ENCODE measurements around the gene ABTB2. TPM values are rescaled to one million over a fixed set of nuclear protein-coding genes. Genes with fewer than 3 reads are reported as not detected.

ABTB2 gene
- total RNA-seq, 4 donors from 2014 or later: 5.4 to 15.6 (median 12.8) TPM

DNA sequence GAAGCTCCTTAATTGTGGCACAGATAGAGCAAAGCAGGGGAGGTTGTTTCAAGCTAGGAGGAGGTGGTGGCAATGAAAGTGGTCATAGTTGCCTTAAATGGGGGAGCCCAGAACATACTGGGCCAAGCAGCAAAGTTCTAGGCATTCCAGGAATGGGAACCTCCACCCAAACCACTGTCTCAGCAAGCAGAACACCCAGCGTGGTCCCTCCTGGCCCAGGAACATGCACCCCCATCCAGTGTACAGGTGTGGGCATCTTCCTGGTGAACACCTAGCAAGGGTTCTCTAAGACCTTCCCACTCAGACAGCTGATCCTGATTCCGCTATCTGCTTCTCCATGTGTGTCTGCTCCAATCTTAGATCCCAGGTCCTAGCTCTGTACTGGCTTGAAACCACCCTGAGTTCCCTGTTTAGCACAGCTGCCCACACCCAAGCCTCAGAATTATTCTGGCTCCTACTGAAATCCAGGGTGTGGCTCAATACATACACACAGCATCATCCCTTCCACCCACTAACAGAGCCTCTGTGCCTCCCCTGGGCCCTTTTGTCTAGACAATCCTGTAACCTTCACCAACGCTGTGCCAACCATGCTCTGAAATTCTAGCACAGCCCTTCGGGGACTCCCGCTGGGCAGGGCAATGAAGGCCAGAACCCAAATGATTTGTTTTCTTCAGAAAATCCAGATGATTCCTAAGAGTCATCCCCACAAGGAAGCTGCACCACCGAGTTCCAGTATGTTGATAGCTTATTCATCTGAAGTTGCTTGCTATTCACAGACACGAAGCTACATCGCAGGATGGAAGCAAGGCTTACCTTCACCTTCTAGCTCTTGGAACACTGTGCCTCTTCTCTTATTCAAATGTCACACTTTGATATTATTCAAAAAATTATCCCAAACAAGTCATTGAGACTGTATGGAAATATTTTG, 76.6 kb downstream of the ABTB2 start:
- H3K27me3 ChIP-seq: no peaks in the 10 kb centered on the region
- H3K4me3 ChIP-seq: no peak overlapping the region
- no peaks in the 10 kb centered on the region for H3K9me3 ChIP-seq
- 60% methylated on average over 8 of the region's 8 CpGs for WGBS
- H3K36me3 ChIP-seq: no peaks in the 10 kb centered on the region
- TF ChIP-seq EP300 (IDR thresholded peaks at IDR 0.05): no peak
- TF ChIP-seq POLR2AphosphoS5 (IDR thresholded peaks at IDR 0.05): no peak
- TF ChIP-seq POLR2A (IDR thresholded peaks at IDR 0.05): no peak
- no peak for TF ChIP-seq CTCF (IDR thresholded peaks at IDR 0.05)
- no peak for DNase-seq (ENCODE audit: low spot score in 2 of 2)
- peaks cover 12% of the 10 kb centered on the region for H3K4me1 ChIP-seq
- H3K27ac ChIP-seq: peak overlapping the region; percentile 37

- no peaks in the 10 kb centered on the region for H3K27me3 ChIP-seq
- TF ChIP-seq EP300 (IDR thresholded peaks at IDR 0.05) (no peak), CTCF (IDR thresholded peaks at IDR 0.05) (no peak), POLR2AphosphoS5 (IDR thresholded peaks at IDR 0.05) (no peak), POLR2A (IDR thresholded peaks at IDR 0.05) (no peak)
- DNase-seq (ENCODE audit: low spot score in 2 of 2): no peak
- H3K27ac ChIP-seq: no peak overlapping the region
- peaks cover 31% of the 10 kb centered on the region for H3K4me1 ChIP-seq
- 75% methylated on average over 4 of the region's 4 CpGs for WGBS
- no peak overlapping the region for H3K4me3 ChIP-seq
- no peaks in the 10 kb centered on the region for H3K36me3 ChIP-seq
- H3K9me3 ChIP-seq: no peaks in the 10 kb centered on the region
Observed at GRCh38 chr11:34278693-34279297, 79.0 kb downstream of the ABTB2 start.

DNA sequence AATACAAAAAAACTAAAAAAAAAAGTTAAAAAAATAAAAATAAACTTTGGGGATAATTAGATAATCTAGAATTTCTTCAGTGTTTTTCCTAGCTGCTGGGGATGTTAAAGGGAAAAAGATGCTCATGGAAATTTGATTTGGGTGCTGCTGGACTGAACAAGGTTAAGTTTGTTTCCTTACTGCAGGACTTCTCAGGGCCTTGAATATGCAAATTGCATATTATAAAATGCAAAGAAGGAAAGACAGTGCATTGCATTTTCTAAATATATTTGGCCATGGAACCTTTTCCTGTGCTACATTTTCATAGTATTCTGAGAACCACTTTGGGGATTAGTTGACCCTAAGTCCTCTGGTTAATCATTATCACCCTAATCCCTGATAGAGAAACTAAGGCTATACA, 79.6 kb downstream of the ABTB2 start:
- no peaks in the 10 kb centered on the region for H3K9me3 ChIP-seq

GRCh38 chr11:34277171-34277570, 80.6 kb downstream of the ABTB2 start:
- 97% methylated on average over 4 of the region's 4 CpGs for WGBS
- H3K27ac ChIP-seq: no peak overlapping the region
- H3K27me3 ChIP-seq: no peaks in the 10 kb centered on the region
- no peak overlapping the region for H3K4me3 ChIP-seq
- DNase-seq (ENCODE audit: low spot score in 2 of 2): no peak
- TF ChIP-seq POLR2AphosphoS5 (IDR thresholded peaks at IDR 0.05): no peak
- TF ChIP-seq EP300 (IDR thresholded peaks at IDR 0.05): no peak
- TF ChIP-seq POLR2A (IDR thresholded peaks at IDR 0.05): no peak
- no peak for TF ChIP-seq CTCF (IDR thresholded peaks at IDR 0.05)
- H3K9me3 ChIP-seq: no peaks in the 10 kb centered on the region
- no peaks in the 10 kb centered on the region for H3K36me3 ChIP-seq
- peaks cover 31% of the 10 kb centered on the region for H3K4me1 ChIP-seq

More for the DNA sequence above, 79.6 kb downstream of the ABTB2 start:
- H3K36me3 ChIP-seq: no peaks in the 10 kb centered on the region
- no peak for DNase-seq (ENCODE audit: low spot score in 2 of 2)
- TF ChIP-seq CTCF (IDR thresholded peaks at IDR 0.05) (no peak), POLR2A (IDR thresholded peaks at IDR 0.05) (no peak), POLR2AphosphoS5 (IDR thresholded peaks at IDR 0.05) (no peak), EP300 (IDR thresholded peaks at IDR 0.05) (no peak)
- H3K27me3 ChIP-seq: no peaks in the 10 kb centered on the region
- H3K27ac ChIP-seq: no peak overlapping the region
- H3K4me1 ChIP-seq: peaks cover 31% of the 10 kb centered on the region
- no peak overlapping the region for H3K4me3 ChIP-seq

DNA sequence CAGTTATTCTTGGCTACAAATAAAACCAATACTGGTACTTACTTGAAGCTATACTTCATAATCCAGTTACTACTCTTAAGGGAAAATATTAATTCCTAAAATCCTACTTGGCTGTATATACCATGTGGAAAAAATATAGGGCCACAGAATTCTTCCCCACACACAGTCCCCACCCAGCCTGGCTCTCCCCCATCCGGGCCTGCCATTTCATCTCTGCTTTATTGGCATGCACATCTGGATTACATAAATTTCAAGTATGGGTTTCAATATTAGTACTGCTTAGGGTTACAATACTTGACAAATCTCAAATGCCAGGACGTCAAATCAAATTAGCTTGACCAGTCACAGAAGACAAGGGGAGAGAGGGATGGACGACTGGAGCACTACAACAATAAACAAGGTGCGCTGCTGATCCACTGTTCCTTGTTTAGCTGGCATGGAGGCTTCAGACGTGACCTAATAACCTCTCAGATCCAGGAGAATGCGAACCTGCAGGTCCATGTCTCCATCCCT, 81.4 kb downstream of the ABTB2 start:
- DNase-seq (ENCODE audit: low spot score in 2 of 2): no peak
- no peaks in the 10 kb centered on the region for H3K36me3 ChIP-seq
- WGBS: 83% methylated on average over 6 of the region's 6 CpGs
- TF ChIP-seq EP300 (IDR thresholded peaks at IDR 0.05) (no peak), POLR2AphosphoS5 (IDR thresholded peaks at IDR 0.05) (no peak), CTCF (IDR thresholded peaks at IDR 0.05) (no peak), POLR2A (IDR thresholded peaks at IDR 0.05) (no peak)
- H3K4me1 ChIP-seq: peaks cover 29% of the 10 kb centered on the region
- peak overlapping the region; percentile 88 for H3K27ac ChIP-seq
- H3K27me3 ChIP-seq: no peaks in the 10 kb centered on the region
- no peak overlapping the region for H3K4me3 ChIP-seq
- no peaks in the 10 kb centered on the region for H3K9me3 ChIP-seq
